H9 (cell line): ENCODE measurements around the gene AMER2. TPM values are rescaled to one million over a fixed set of nuclear protein-coding genes. Genes with fewer than 3 reads are reported as not detected.

Source experiments
- DNase-seq: peaks from one replicate; pipeline ENCODE4 v3.0.0-alpha.2; 2017
- H2AFZ ChIP-seq: one replicate; pipeline ENCODE4 v1.6.1; 2013; ENCODE audit warnings: mild to moderate bottlenecking, low read length, control low read depth, moderate library complexity
- H2AK5ac ChIP-seq: 2 replicates; pipeline ENCODE4 v1.6.1; 2013; ENCODE audit warnings: low read length, control low read depth, mixed read lengths; ENCODE audit not compliant: insufficient read length
- H2BK120ac ChIP-seq: one replicate; pipeline ENCODE4 v1.6.1; 2013; ENCODE audit warnings: low read depth, mild to moderate bottlenecking, low read length, control low read depth, inconsistent platforms; ENCODE audit not compliant: poor library complexity, severe bottlenecking
- H2BK12ac ChIP-seq: 2 replicates; pipeline ENCODE4 v1.6.1; 2013; ENCODE audit warnings: low read length, control low read depth, mixed read lengths, low read depth; ENCODE audit not compliant: insufficient read length
- H2BK15ac ChIP-seq: 2 replicates; pipeline ENCODE4 v1.6.1; 2013; ENCODE audit warnings: low read depth, low read length, control low read depth
- H2BK20ac ChIP-seq: one replicate; pipeline ENCODE4 v1.6.1; 2013; ENCODE audit warnings: low read depth, mild to moderate bottlenecking, low read length, control low read depth, inconsistent platforms; ENCODE audit not compliant: poor library complexity, severe bottlenecking
- H2BK5ac ChIP-seq: 2 replicates; pipeline ENCODE4 v1.6.1; 2013; ENCODE audit warnings: low read length, control low read depth, mixed read lengths; ENCODE audit not compliant: insufficient read length
- H3K14ac ChIP-seq: 2 replicates; pipeline ENCODE4 v1.6.1; 2013; ENCODE audit warnings: low read length, control low read depth; ENCODE audit not compliant: insufficient read depth
- H3K18ac ChIP-seq: 2 replicates; pipeline ENCODE4 v1.6.1; 2013; ENCODE audit warnings: low read depth, mild to moderate bottlenecking, mixed read lengths, low read length, control low read depth; ENCODE audit not compliant: insufficient read length
- H3K23ac ChIP-seq: 2 replicates; pipeline ENCODE4 v1.6.1; 2013; ENCODE audit warnings: low read length, control low read depth, mixed read lengths, low read depth; ENCODE audit not compliant: insufficient read length
- H3K23me2 ChIP-seq: 2 replicates; pipeline ENCODE4 v1.6.1; 2013; ENCODE audit warnings: low read depth, mild to moderate bottlenecking, mixed read lengths, low read length, control low read depth; ENCODE audit not compliant: insufficient read length, poor library complexity, severe bottlenecking
- H3K27ac ChIP-seq: 2 replicates; pipeline ENCODE4 v1.5.1; 2013; ENCODE audit warnings: low read length, control low read depth, mixed read lengths, low read depth; ENCODE audit not compliant: insufficient read length
- H3K27me3 ChIP-seq: 2 replicates; pipeline ENCODE4 v1.6.1; 2013; ENCODE audit warnings: low read length, control low read depth, inconsistent platforms; ENCODE audit not compliant: insufficient read depth
- H3K4ac ChIP-seq: 2 replicates; pipeline ENCODE4 v1.6.1; 2013; ENCODE audit warnings: low read depth, mild to moderate bottlenecking, control low read depth, inconsistent platforms, low read length, moderate library complexity
- H3K4me1 ChIP-seq: 2 replicates; pipeline ENCODE4 v1.6.1; 2013; ENCODE audit warnings: low read length, control low read depth, inconsistent platforms; ENCODE audit not compliant: insufficient read depth
- H3K4me2 ChIP-seq: 2 replicates; pipeline ENCODE4 v1.6.1; 2013; ENCODE audit warnings: low read length, control low read depth, mixed read lengths; ENCODE audit not compliant: insufficient read length, insufficient read depth
- H3K56ac ChIP-seq: 2 replicates; pipeline ENCODE4 v1.6.1; 2013; ENCODE audit warnings: low read depth, mild to moderate bottlenecking, mixed read lengths, low read length, control low read depth; ENCODE audit not compliant: insufficient read length
- H3K79me1 ChIP-seq: 2 replicates; pipeline ENCODE4 v1.6.1; 2013; ENCODE audit warnings: low read depth, mild to moderate bottlenecking, moderate library complexity, low read length, control low read depth, inconsistent platforms; ENCODE audit not compliant: insufficient read depth, poor library complexity, severe bottlenecking
- H3K79me2 ChIP-seq: 2 replicates; pipeline ENCODE4 v1.6.1; 2013; ENCODE audit warnings: low read length, control low read depth, inconsistent platforms; ENCODE audit not compliant: insufficient read depth
- H3K9ac ChIP-seq: 2 replicates; pipeline ENCODE4 v1.6.1; 2013; ENCODE audit warnings: low read length, control low read depth, mixed read lengths; ENCODE audit not compliant: insufficient read length; ENCODE audit errors: extremely low read depth
- H3K9me3 ChIP-seq: one replicate; pipeline ENCODE4 v1.6.1; 2013; ENCODE audit warnings: low read depth, low read length, inconsistent platforms; ENCODE audit not compliant: control insufficient read depth
- H3T11ph ChIP-seq: one replicate; pipeline ENCODE4 v1.6.1; 2013; ENCODE audit warnings: mild to moderate bottlenecking, low read length, control low read depth, inconsistent platforms
- H4K20me1 ChIP-seq: one replicate; pipeline ENCODE4 v1.6.1; 2013; ENCODE audit not compliant: control insufficient read depth, insufficient read length, insufficient read depth
- H4K5ac ChIP-seq: 2 replicates; pipeline ENCODE4 v1.6.1; 2013; ENCODE audit warnings: low read depth, mild to moderate bottlenecking, mixed read lengths, low read length, control low read depth; ENCODE audit not compliant: insufficient read length
- H4K8ac ChIP-seq: replicated peaks from 2 replicates; pipeline ENCODE4 v1.6.1; 2013; ENCODE audit warnings: low read length, control low read depth, mixed read lengths, low read depth; ENCODE audit not compliant: insufficient read length
- H4K91ac ChIP-seq: 2 replicates; pipeline ENCODE4 v1.6.1; 2013; ENCODE audit warnings: low read depth, mild to moderate bottlenecking, moderate library complexity, mixed read lengths, low read length, control low read depth; ENCODE audit not compliant: insufficient read length
- H3K27ac Mint-ChIP-seq, 3 experiments: 2 replicates in 2 of 3; 3 replicates in 1 of 3; pipeline ENCODE4 v1.8.0; 2020 to 2021; ENCODE audit warnings: mixed read lengths in 3 of 3, mild to moderate bottlenecking in 1 of 3, moderate library complexity in 1 of 3
- H3K27me3 Mint-ChIP-seq: 2 replicates; pipeline ENCODE4 v1.8.0; 2021; ENCODE audit warnings: low read depth, mild to moderate bottlenecking, moderate library complexity, mixed read lengths
- H3K36me3 Mint-ChIP-seq, 3 experiments: 2 replicates in 2 of 3; 3 replicates in 1 of 3; pipeline ENCODE4 v1.8.0; 2020 to 2021; ENCODE audit warnings: low read depth in 3 of 3, mixed read lengths in 3 of 3; ENCODE audit not compliant: insufficient read depth in 1 of 3
- H3K4me1 Mint-ChIP-seq, 2 experiments: 2 replicates each; pipeline ENCODE4 v1.8.0; 2020; ENCODE audit warnings: mixed read lengths in 2 of 2
- H3K4me3 Mint-ChIP-seq, 2 experiments: 2 replicates in 1 of 2; 3 replicates in 1 of 2; pipeline ENCODE4 v1.8.0; 2020 to 2021; ENCODE audit warnings: mild to moderate bottlenecking in 2 of 2, mixed read lengths in 2 of 2, moderate library complexity in 1 of 2
- H3K9me3 Mint-ChIP-seq, 2 experiments: 2 replicates in 1 of 2; 3 replicates in 1 of 2; pipeline ENCODE4 v1.8.0; 2020; ENCODE audit warnings: mild to moderate bottlenecking in 2 of 2, mixed read lengths in 2 of 2, moderate library complexity in 1 of 2
- WGBS: extraction: QIAGEN DNeasy Blood & Tissue Kit; methylation state at CpG from one replicate; pipeline ENCODE4 v1.1.7; 2013; ENCODE audit warnings: missing lambda C conversion rate, low lambda C conversion rate, mixed read lengths; ENCODE audit not compliant: insufficient read length; ENCODE audit errors: extremely low coverage; 5-methylcytosine and 5-hydroxymethylcytosine counted together
- total RNA-seq: library from RNA; stranded (reverse); gene quantifications from 2 replicates; pipeline ENCODE4 v1.2.1, GENCODE V29; 2021
- TF ChIP-seq, protein P1 (sequence below): fragments of 200-600 bp; sonication (generic); conservative IDR thresholded peaks from 3 replicates; pipeline ENCODE4 v1.8.0; 2021; ENCODE audit warnings: antibody characterized with exemption, mild to moderate bottlenecking

AMER2 gene
- total RNA-seq, 1 experiment from 2014 or later = 0.02 TPM

DNA sequence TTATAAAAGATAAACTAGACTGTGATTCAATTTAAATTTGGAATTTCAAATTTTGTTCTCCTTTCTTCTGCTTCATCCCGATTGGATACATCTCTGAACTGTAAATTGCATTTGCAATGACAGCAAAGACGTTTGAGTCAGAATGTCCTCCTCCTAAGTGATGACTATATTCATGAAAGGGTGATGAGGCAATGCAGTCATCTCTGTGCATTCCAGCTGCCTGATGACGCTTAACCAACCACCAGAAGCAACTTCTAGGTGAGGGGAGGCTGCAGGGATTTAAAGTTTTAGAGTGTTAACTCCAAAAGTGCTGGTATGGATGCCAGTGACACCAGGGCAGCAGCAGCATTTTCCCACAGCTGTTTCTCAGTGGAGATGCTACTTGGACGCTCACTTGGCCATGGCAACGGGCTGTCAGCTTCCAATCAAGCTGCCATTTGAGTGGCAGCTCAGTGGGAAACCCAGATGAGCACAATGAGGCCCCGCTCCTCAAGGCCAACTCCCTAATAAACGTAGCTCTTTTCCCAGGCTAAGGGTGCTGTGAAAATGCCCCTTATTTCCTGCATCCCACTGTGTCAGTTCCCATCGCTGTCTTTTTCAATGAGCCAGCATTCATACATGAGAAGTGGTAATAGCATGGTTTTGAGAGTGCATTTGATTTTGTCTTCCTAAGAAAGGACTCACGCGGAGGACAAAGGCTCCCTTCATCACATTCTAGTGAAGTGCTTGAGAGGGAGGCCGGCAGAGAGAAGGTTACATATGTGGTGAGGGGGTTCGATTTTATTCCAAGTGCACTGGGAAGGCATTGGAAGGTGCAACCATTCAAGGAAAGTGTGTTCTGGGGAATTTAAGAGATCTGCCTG, 45.2 kb upstream of the AMER2 start:
- no peak for DNase-seq
- Histone ChIP-seq H2BK120ac (no peak overlapping the region), H3K4me1 (no peaks in the 10 kb centered on the region; the same call in 1 of the 2 replicates), H3K27ac (no peak overlapping the region), H3K14ac (no peak overlapping the region), H4K91ac (no peak overlapping the region), H3T11ph (no peak overlapping the region), H3K23ac (no peak overlapping the region), H2BK5ac (no peak overlapping the region), H3K27me3 (no peaks in the 10 kb centered on the region), H3K23me2 (no peaks in the 10 kb centered on the region), H3K4me2 (no peak overlapping the region), H3K79me2 (no peaks in the 10 kb centered on the region), H2BK15ac (no peak overlapping the region), H3K18ac (no peak overlapping the region), H4K20me1 (no peaks in the 10 kb centered on the region), H4K8ac (no peak overlapping the region), H3K79me1 (no peaks in the 10 kb centered on the region), H2AK5ac (no peak overlapping the region), H3K56ac (no peak overlapping the region), H2BK20ac (no peak overlapping the region), H3K9me3 (no peaks in the 10 kb centered on the region), H3K9ac (no peak overlapping the region), H2AFZ (no peak overlapping the region), H2BK12ac (no peak overlapping the region), H4K5ac (no peak overlapping the region), H3K4ac (no peak overlapping the region)
- Mint-ChIP-seq H3K36me3 (no peaks in the 10 kb centered on the region), H3K27me3 (no peaks in the 10 kb centered on the region), H3K4me3 (no peak overlapping the region), H3K27ac (no peak overlapping the region; a peak in 1 of 7 replicates), H3K4me1 (peaks cover 11 to 12% of the 10 kb centered on the region in 2 experiments), H3K9me3 (no peaks in the 10 kb centered on the region)
- WGBS = no CpG with 5 or more reads among the region's 12 CpGs
- TF ChIP-seq, protein P1, sequence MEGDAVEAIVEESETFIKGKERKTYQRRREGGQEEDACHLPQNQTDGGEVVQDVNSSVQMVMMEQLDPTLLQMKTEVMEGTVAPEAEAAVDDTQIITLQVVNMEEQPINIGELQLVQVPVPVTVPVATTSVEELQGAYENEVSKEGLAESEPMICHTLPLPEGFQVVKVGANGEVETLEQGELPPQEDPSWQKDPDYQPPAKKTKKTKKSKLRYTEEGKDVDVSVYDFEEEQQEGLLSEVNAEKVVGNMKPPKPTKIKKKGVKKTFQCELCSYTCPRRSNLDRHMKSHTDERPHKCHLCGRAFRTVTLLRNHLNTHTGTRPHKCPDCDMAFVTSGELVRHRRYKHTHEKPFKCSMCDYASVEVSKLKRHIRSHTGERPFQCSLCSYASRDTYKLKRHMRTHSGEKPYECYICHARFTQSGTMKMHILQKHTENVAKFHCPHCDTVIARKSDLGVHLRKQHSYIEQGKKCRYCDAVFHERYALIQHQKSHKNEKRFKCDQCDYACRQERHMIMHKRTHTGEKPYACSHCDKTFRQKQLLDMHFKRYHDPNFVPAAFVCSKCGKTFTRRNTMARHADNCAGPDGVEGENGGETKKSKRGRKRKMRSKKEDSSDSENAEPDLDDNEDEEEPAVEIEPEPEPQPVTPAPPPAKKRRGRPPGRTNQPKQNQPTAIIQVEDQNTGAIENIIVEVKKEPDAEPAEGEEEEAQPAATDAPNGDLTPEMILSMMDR = no peak
